A549 (cell line): Measurements from ENCODE around the gene NSD2.

Experiments used
- CEBPB ChIP-seq, 2 experiments: fragments of >200 bp in 1 of 2; sonication (Bioruptor Twin) in 1 of 2; formaldehyde crosslinking in 1 of 2; IDR thresholded peaks; 2 replicates each; pipeline ENCODE4 v1.6.1; 2012 to 2016
- CTCF ChIP-seq: fragments of >200 bp; sonication (Bioruptor Twin); formaldehyde crosslinking; IDR thresholded peaks from 3 replicates; pipeline ENCODE4 v1.5.1; 2016
- HDAC2 ChIP-seq: fragments of 200-600 bp; sonication (generic); IDR thresholded peaks from 2 replicates; pipeline ENCODE4 v1.6.1; 2016
- KDM1A ChIP-seq: fragments of 200-600 bp; sonication (generic); IDR thresholded peaks from 2 replicates; pipeline ENCODE4 v1.6.1; 2016; ENCODE audit warnings: low read depth, mild to moderate bottlenecking
- MAZ ChIP-seq: fragments of 150-350 bp; IDR thresholded peaks from 2 replicates; pipeline ENCODE4 v1.6.1; 2014; ENCODE audit warnings: antibody characterized with exemption, low read depth, low read length, borderline replicate concordance
- POLR2A ChIP-seq: IDR thresholded peaks from 2 replicates; pipeline ENCODE4 v1.6.1; 2012; ENCODE audit warnings: mild to moderate bottlenecking, low read length
- SMC3 ChIP-seq: fragments of >200 bp; sonication (Bioruptor Twin); formaldehyde crosslinking; IDR thresholded peaks from 3 replicates; pipeline ENCODE4 v1.6.1; 2018; ENCODE audit warnings: inconsistent platforms
- ZFP36 ChIP-seq: fragments of 450-650 bp; IDR thresholded peaks from 2 replicates; pipeline ENCODE4 v1.6.1; 2014; ENCODE audit warnings: borderline replicate concordance; ENCODE audit not compliant: partially characterized antibody

- TF ChIP-seq CTCF = no peak
- TF ChIP-seq HDAC2 = no peak
- no peak for TF ChIP-seq CEBPB (IDR thresholded peaks at IDR 0.05)
- TF ChIP-seq ZFP36 = no peak
- no peak for TF ChIP-seq MAZ
- TF ChIP-seq POLR2A = no peak
- no peak for TF ChIP-seq KDM1A
- no peak for TF ChIP-seq SMC3
Observed at GRCh38 chr4:1939664-1940509, 68.7 kb downstream of the NSD2 start.
